HG02885 (cell line): ENCODE results near the gene LRRC63.
"Not testable (repeated sequence)": the region's sequence is repeated elsewhere in the genome, so short reads cannot be mapped to it uniquely, and the experiment has no call there.

Experiments
- ATAC-seq: cut with Tn5 transposase; IDR thresholded peaks from one replicate; pipeline ENCODE4 v1.9.1; 2021; ENCODE audit warnings: mild to moderate bottlenecking; ENCODE audit not compliant: unreplicated experiment, poor library complexity

The LRRC63 gene

GRCh38 chr13:46220234-46220633 lies 8.5 kb downstream of the LRRC63 start:
- not testable (repeated sequence) for ATAC-seq

GRCh38 chr13:46229251-46229650 lies 17.5 kb downstream of the LRRC63 start:
- no peak for ATAC-seq

- no peak for ATAC-seq
These were observed 20.6 kb downstream of the LRRC63 start for GRCh38 chr13:46232281-46232680.

- no peak for ATAC-seq
These were observed 23.6 kb downstream of the LRRC63 start for GRCh38 chr13:46235286-46235685.

GRCh38 chr13:46265292-46265691 lies 53.6 kb downstream of the LRRC63 start:
- no peak for ATAC-seq

GRCh38 chr13:46267166-46267565 lies 55.4 kb downstream of the LRRC63 start:
- no peak for ATAC-seq

- no peak for ATAC-seq
These were observed 58.7 kb downstream of the LRRC63 start for GRCh38 chr13:46270416-46270815.

- no peak for ATAC-seq
These were observed 62.5 kb downstream of the LRRC63 start for GRCh38 chr13:46274094-46274698.

- ATAC-seq = no peak
These were observed 66.7 kb downstream of the LRRC63 start for GRCh38 chr13:46278474-46278873.

- no peak for ATAC-seq
These were observed 70.1 kb downstream of the LRRC63 start for GRCh38 chr13:46281779-46282178.

- not testable (repeated sequence) for ATAC-seq
These were observed 72.4 kb downstream of the LRRC63 start for GRCh38 chr13:46283912-46284824.

- no peak for ATAC-seq
These were observed 75.2 kb downstream of the LRRC63 start for GRCh38 chr13:46286972-46287371.

- peak; percentile 68 for ATAC-seq
These were observed 77.0 kb downstream of the LRRC63 start for GRCh38 chr13:46288570-46289259.

- ATAC-seq = no peak
These were observed 77.7 kb downstream of the LRRC63 start for GRCh38 chr13:46289260-46289955.

GRCh38 chr13:46290434-46290833 lies 78.7 kb downstream of the LRRC63 start:
- no peak for ATAC-seq

GRCh38 chr13:46293436-46293835 lies 81.7 kb downstream of the LRRC63 start:
- no peak for ATAC-seq

- ATAC-seq = peak; percentile 83
These were observed 83.9 kb downstream of the LRRC63 start for GRCh38 chr13:46295491-46296114.

- ATAC-seq = peak; percentile 52
These were observed 84.5 kb downstream of the LRRC63 start for GRCh38 chr13:46296115-46296822.

GRCh38 chr13:46296921-46297320 lies 85.2 kb downstream of the LRRC63 start:
- ATAC-seq = no peak
